GM19193 (cell line): ENCODE data around the gene LYPD5.

ENCODE experiments used
- POLR2A ChIP-seq: IDR thresholded peaks from 4 replicates; pipeline ENCODE4 v1.6.1; 2011; ENCODE audit not compliant: insufficient read depth, insufficient read length; ENCODE audit errors: extremely low read depth

LYPD5 gene

GRCh38 chr19:43748685-43749084, 53.6 kb downstream of the LYPD5 start:
- TF ChIP-seq POLR2A, result no peak

GRCh38 chr19:43748205-43748594, 54.0 kb downstream of the LYPD5 start:
- no peak for TF ChIP-seq POLR2A

- no peak for TF ChIP-seq POLR2A
Measured at GRCh38 chr19:43747557-43748204, 54.6 kb downstream of the LYPD5 start.
